Coronary artery (tissue), 2 donors: ENCODE measurements around the gene HMGCLL1.

ENCODE experiments used
- DNase-seq: peaks from one replicate; pipeline ENCODE4 v3.0.0-alpha.2; 2017; ENCODE audit warnings: low spot score
- H3K27ac ChIP-seq, 2 donors: fragments of 200-600 bp; sonication (generic); one replicate each; pipeline ENCODE4 v1.5.1; 2016 to 2019
- H3K4me3 ChIP-seq: fragments of 200-600 bp; sonication (generic); 2 replicates; pipeline ENCODE4 v1.5.1; 2016; ENCODE audit warnings: mild to moderate bottlenecking, moderate library complexity
- TF ChIP-seq, protein P1 (sequence below): fragments of 200-600 bp; sonication (generic); IDR thresholded peaks from one replicate; pipeline ENCODE4 v1.5.1; 2019; ENCODE audit warnings: antibody characterized with exemption

HMGCLL1 gene

DNA sequence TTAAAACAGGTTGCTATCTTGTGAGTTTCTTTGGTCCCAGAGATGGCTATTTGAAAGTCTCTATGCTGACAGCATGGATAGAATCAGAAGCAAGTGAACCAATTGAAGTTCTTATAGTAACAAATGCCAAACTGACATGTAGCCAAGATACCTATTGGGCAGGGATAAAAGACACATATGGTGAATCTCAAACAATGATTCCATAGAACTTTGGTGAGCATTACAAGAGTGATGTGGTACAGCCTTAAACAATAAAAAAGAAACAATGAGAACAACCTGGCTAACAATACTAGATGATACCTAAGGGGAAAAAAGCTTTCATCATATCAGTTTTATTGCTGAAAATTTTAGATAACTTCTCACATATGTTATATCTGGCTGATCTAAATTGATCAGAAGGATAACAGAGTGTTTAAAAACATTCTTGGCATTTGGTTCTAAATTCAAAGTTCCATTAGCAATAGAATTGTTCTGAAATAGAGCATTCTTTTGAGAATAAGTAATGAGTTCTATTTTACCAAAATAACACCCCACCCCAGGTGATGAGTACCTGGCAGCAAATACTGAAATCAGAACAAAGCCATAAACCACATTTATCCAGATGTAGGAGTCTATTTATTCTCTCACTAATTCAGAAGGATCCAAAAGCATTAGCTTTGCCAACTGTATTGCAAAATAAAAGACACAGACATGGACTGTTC, 5.8 kb upstream of the HMGCLL1 start:
- Histone ChIP-seq H3K4me3 (no peak overlapping the region), H3K27ac (no peak overlapping the region)
- DNase-seq, result no peak
- TF ChIP-seq, protein P1, sequence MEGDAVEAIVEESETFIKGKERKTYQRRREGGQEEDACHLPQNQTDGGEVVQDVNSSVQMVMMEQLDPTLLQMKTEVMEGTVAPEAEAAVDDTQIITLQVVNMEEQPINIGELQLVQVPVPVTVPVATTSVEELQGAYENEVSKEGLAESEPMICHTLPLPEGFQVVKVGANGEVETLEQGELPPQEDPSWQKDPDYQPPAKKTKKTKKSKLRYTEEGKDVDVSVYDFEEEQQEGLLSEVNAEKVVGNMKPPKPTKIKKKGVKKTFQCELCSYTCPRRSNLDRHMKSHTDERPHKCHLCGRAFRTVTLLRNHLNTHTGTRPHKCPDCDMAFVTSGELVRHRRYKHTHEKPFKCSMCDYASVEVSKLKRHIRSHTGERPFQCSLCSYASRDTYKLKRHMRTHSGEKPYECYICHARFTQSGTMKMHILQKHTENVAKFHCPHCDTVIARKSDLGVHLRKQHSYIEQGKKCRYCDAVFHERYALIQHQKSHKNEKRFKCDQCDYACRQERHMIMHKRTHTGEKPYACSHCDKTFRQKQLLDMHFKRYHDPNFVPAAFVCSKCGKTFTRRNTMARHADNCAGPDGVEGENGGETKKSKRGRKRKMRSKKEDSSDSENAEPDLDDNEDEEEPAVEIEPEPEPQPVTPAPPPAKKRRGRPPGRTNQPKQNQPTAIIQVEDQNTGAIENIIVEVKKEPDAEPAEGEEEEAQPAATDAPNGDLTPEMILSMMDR, result no peak

DNA sequence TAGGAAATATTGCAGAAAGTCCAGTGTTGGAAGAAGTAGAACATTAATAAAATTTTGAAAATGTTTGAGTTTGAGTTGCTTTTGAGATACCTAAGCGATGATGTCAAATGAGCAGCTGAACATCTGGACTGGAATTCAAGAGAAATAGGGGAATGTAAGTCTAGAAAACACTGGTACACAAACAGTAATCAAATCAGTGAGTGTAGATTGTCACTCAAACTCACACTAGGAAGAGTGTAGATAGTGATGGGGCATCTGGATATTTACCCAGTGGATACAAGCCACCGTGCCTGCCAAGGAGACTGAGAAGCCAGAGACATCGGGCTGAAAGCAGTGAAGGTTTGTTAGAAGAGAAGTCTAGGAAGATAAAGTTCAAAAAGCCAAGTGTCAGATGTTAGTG, 2.2 kb downstream of the HMGCLL1 start:
- TF ChIP-seq, protein P1, result no peak
- no peak for DNase-seq
- no peak overlapping the region for H3K4me3 ChIP-seq
- no peak overlapping the region for H3K27ac ChIP-seq

DNA sequence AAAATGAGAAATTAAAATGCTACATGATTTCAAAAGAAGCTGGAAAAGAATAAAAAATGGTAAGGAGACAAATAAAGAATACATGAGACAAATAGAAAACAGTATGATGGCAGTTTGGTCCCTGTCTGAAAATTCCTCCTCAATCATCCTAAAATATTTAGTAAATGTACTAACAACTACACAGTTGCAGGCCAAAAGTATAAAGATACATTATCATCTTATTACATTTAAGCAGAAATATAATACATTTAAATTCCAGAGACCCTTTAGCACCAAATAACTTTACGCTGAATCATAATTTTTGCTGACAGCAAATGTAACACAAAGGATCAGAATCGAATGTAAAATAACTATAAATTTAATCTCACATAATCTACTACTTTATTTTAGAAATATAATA, 4.4 kb downstream of the HMGCLL1 start:
- TF ChIP-seq, protein P1, result no peak
- Histone ChIP-seq H3K27ac (no peak overlapping the region), H3K4me3 (no peak overlapping the region)
- no peak for DNase-seq

DNA sequence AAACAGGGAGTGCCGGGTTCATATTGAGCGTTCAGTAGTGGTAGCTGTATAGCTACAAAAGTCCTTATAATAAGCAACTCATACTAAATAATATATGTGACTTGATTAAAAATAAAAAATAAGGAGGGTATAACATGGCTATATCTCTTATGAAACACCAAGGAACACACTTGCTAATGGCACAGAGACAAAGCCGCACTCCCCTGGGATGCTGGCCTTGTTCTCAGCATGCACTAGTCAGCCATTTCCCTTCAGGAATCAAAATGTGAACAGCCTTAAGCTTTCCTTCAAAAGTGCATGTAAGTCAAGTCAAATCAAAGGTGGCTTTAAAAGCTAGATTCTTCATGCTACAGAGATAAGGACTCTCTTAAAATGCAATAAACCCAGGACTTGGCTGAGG, 9.4 kb downstream of the HMGCLL1 start:
- TF ChIP-seq, protein P1, result no peak
- DNase-seq, result no peak
- Histone ChIP-seq H3K27ac (no peak overlapping the region), H3K4me3 (no peak overlapping the region)

DNA sequence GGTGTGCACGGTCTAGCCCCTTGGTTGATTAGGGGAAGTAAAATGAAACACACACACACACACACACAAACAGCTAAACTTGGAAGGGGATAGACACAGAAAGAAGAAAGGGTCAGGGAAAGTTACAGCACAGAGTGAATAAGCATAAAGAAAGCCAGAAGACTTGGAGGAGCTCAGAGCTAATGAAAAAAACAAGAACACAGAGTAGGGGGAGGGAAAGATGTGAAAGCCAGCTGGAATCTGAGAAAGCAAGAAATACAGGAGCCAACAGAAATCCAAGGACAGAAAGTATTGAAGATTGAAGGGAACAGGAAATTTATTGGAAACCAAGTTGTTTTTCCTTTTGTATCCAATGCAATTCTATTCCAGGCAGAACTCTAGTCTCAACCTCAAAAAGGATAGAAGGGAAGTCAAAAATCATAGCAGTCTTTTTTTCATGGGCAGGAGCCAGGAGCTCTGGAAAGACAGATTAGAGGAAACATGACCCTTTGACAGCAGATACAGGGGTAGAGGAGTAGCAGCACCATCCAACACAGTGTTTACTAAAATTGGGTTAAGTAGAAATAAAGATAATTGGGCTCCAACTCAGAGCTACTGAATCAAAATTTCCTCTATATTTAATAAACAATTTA, 10.1 kb downstream of the HMGCLL1 start:
- no peak for DNase-seq
- Histone ChIP-seq H3K27ac (no peak overlapping the region), H3K4me3 (no peak overlapping the region)
- TF ChIP-seq, protein P1, result no peak

DNA sequence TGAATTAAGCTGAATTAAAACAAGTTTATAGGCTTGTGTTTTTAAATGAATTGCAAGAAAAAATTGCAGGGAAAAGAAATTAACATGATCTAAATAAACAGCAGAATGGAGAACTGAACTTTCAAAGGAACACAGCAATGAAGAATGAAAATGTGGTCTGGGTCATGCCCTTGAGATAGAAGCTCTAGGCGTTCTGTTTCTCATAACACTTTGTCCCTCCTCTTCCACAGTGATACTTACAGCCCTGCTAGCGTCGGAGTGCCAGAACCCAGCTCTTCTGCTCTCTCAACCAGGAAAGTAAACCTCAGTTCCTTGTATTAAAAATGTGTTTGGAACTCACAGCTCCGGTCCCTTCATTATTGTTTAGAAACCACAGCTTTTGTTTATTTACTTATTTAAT, 11.4 kb downstream of the HMGCLL1 start:
- no peak overlapping the region for H3K4me3 ChIP-seq
- TF ChIP-seq, protein P1, result no peak
- H3K27ac ChIP-seq, result no peak overlapping the region
- DNase-seq, result no peak
